Upper lobe of left lung (tissue), 6 donors: ENCODE data around the gene ZBTB11. TPM values are rescaled to one million over a fixed set of nuclear protein-coding genes. Genes with fewer than 3 reads are reported as not detected.
"Not testable (repeated sequence)": the region's sequence is repeated elsewhere in the genome, so short reads cannot be mapped to it uniquely, and the experiment has no call there.

Source experiments
- ATAC-seq, 2 donors: fragments of 200-7000 bp; cut with Tn5 transposase; one replicate each; pipeline ENCODE4 v1.9.1; 2022; ENCODE audit warnings: mild to moderate bottlenecking in 2 of 2, moderate library complexity in 2 of 2; ENCODE audit not compliant: low FRiP score in 2 of 2
- DNase-seq, 2 donors: peaks; one replicate each; pipeline ENCODE4 v3.0.0-alpha.2; 2019 to 2020
- H3K27ac ChIP-seq, 4 donors: fragments of 200-600 bp; sonication (generic); one replicate each; pipeline ENCODE4 v1.5.1; 2016 to 2019
- H3K27me3 ChIP-seq, 4 donors: fragments of 200-600 bp; sonication (generic); one replicate each; pipeline ENCODE4 v1.5.1; 2017 to 2019
- H3K36me3 ChIP-seq, 4 donors: fragments of 200-600 bp; sonication (generic); one replicate each; pipeline ENCODE4 v1.5.1; 2016 to 2019
- H3K4me1 ChIP-seq, 4 donors: fragments of 200-600 bp; sonication (generic); one replicate each; pipeline ENCODE4 v1.5.1; 2018 to 2019
- H3K4me3 ChIP-seq, 4 donors: fragments of 200-600 bp; sonication (generic); one replicate each; pipeline ENCODE4 v1.5.1; 2017 to 2019; ENCODE audit warnings: mild to moderate bottlenecking in 2 of 4, moderate library complexity in 1 of 4
- H3K9me3 ChIP-seq, 4 donors: fragments of 200-600 bp; sonication (generic); one replicate each; pipeline ENCODE4 v1.5.1; 2018 to 2019
- EP300 ChIP-seq, 4 donors: sonication (generic); formaldehyde crosslinking; IDR thresholded peaks; one replicate each; pipeline ENCODE4 v1.5.1; 2017; ENCODE audit warnings: antibody characterized with exemption in 4 of 4, control low read depth in 2 of 4
- POLR2A ChIP-seq, 4 donors: fragments of 450-650 bp; IDR thresholded peaks; one replicate each; pipeline ENCODE4 v1.5.1; 2016 to 2017; ENCODE audit warnings: antibody characterized with exemption in 4 of 4, mild to moderate bottlenecking in 2 of 4
- POLR2AphosphoS5 ChIP-seq, 2 donors: sonication (generic); formaldehyde crosslinking; IDR thresholded peaks; one replicate each; pipeline ENCODE4 v1.5.1; 2017; ENCODE audit warnings: antibody characterized with exemption in 2 of 2
- WGBS, 2 donors: methylation state at CpG; one replicate each; pipeline ENCODE4 v1.1.5; 2017 to 2018; 5-methylcytosine and 5-hydroxymethylcytosine counted together
- total RNA-seq, 6 donors: library from RNA; depleted of rRNA in 4 of 6; stranded (reverse); fragments of >200 nt in 4 of 6; gene quantifications; one replicate each; pipeline versions ENCODE4 v1.1.0 to v1.2.1, GENCODE V29; 2016 to 2021
- TF ChIP-seq, protein P1 (sequence below), 6 experiments: fragments of 450-650 bp in 4 of 6; fragments of 200-600 bp in 2 of 6; sonication (generic) in 2 of 6; IDR thresholded peaks; one replicate each; pipeline ENCODE4 v1.5.1; 2016 to 2019; ENCODE audit warnings: antibody characterized with exemption in 6 of 6
- donor health status: DM: no; HTN: no; CAD: no; lungs with moderate emphysema.
- donor health status: DM: no; HTN: yes; CAD: no; lungs with severe emphysema.

ZBTB11 gene
- total RNA-seq, 6 donors from 2014 or later, result 16.3 to 41.4 (median 19.8) TPM

DNA sequence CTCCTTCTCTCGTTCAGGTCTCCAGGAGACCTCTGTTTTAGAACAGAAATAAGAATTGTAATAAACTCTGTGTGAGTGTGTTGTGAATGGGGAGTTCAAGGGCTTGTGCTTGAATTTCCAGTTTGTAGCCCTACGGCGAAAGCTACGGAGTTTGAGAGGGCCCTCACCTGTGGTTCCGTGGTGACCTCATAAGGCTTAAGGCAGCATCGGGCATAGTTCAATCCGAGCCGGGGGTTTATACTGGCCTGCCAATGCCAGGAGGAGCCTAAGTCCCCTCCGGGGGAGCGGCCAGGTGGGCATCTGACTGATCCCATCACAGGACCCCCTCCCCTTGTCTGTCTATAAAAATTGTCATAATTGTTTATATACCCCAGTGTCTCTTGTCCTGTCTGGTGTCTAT, 43.7 kb downstream of the ZBTB11 start:
- Histone ChIP-seq H3K27ac (no peak overlapping the region), H3K27me3 (no peaks in the 10 kb centered on the region), H3K4me3 (no peak overlapping the region), H3K36me3 (no peaks in the 10 kb centered on the region), H3K9me3 (no peaks in the 10 kb centered on the region), H3K4me1 (no peaks in the 10 kb centered on the region)
- DNase-seq (no peak), ATAC-seq (no peak)
- WGBS, 2 donors, result 77% methylated on average over 10 of the region's 10 CpGs
- TF ChIP-seq, protein P1, sequence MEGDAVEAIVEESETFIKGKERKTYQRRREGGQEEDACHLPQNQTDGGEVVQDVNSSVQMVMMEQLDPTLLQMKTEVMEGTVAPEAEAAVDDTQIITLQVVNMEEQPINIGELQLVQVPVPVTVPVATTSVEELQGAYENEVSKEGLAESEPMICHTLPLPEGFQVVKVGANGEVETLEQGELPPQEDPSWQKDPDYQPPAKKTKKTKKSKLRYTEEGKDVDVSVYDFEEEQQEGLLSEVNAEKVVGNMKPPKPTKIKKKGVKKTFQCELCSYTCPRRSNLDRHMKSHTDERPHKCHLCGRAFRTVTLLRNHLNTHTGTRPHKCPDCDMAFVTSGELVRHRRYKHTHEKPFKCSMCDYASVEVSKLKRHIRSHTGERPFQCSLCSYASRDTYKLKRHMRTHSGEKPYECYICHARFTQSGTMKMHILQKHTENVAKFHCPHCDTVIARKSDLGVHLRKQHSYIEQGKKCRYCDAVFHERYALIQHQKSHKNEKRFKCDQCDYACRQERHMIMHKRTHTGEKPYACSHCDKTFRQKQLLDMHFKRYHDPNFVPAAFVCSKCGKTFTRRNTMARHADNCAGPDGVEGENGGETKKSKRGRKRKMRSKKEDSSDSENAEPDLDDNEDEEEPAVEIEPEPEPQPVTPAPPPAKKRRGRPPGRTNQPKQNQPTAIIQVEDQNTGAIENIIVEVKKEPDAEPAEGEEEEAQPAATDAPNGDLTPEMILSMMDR (IDR thresholded peaks at IDR 0.05), result no peak
- TF ChIP-seq POLR2A (IDR thresholded peaks at IDR 0.05), result no peak
- no peak for TF ChIP-seq EP300 (IDR thresholded peaks at IDR 0.05)
- TF ChIP-seq POLR2AphosphoS5 (IDR thresholded peaks at IDR 0.05), result no peak

DNA sequence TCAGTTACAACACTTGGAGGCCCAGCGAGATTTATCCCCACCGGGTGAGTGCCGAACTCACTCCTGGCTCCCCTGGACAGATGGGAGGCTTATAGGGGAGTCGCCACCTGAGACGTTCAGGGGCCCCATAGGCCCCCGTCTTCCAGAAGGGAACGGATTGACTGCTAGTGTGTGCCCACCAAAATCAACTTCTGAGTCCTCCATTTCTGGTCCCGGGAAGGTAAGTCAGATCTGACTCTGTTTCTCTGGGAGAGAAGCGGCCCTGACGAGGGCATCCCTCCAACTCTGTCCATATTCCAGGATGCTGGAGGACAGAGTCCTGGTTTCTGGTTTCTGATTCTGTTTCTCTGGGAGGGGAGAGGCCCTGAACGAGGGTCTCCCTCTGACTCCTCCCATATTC, 44.3 kb downstream of the ZBTB11 start:
- Histone ChIP-seq H3K9me3 (no peaks in the 10 kb centered on the region), H3K27ac (no peak overlapping the region), H3K27me3 (no peaks in the 10 kb centered on the region), H3K36me3 (no peaks in the 10 kb centered on the region), H3K4me3 (no peak overlapping the region), H3K4me1 (no peaks in the 10 kb centered on the region)
- TF ChIP-seq EP300 (IDR thresholded peaks at IDR 0.05), result no peak
- TF ChIP-seq, protein P1 (IDR thresholded peaks at IDR 0.05), result no peak
- no peak for TF ChIP-seq POLR2AphosphoS5 (IDR thresholded peaks at IDR 0.05)
- no peak for TF ChIP-seq POLR2A (IDR thresholded peaks at IDR 0.05)
- WGBS, 2 donors, result 78 to 90% methylated on average over 11 of the region's 11 CpGs
- DNase-seq, result no peak
- ATAC-seq, result no peak

DNA sequence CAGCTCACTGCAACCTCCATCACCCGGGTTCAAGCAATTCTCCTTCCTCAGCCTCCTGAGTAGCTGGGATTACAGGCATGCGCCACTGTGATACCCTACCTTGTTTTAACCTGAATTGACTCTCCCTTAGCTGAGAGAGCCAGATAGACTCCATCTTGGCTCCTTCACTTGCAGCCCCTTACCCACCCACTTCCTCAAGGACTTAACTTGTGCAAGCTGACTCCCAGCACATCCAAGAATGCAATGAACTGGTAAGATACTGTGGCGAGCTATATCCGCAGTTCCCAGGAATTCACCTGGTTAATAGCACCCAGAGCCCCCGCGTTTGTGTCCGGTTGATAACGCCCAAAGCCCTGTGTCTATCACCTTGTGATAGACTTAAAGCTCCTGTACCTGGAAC, 45.0 kb downstream of the ZBTB11 start:
- H3K27me3 ChIP-seq, ATAC-seq, H3K36me3 ChIP-seq, H3K4me1 ChIP-seq, H3K27ac ChIP-seq, DNase-seq, H3K4me3 ChIP-seq, H3K9me3 ChIP-seq: not testable (repeated sequence)
- WGBS, 2 donors, result 91 to 93% methylated on average over 8 of the region's 8 CpGs

DNA sequence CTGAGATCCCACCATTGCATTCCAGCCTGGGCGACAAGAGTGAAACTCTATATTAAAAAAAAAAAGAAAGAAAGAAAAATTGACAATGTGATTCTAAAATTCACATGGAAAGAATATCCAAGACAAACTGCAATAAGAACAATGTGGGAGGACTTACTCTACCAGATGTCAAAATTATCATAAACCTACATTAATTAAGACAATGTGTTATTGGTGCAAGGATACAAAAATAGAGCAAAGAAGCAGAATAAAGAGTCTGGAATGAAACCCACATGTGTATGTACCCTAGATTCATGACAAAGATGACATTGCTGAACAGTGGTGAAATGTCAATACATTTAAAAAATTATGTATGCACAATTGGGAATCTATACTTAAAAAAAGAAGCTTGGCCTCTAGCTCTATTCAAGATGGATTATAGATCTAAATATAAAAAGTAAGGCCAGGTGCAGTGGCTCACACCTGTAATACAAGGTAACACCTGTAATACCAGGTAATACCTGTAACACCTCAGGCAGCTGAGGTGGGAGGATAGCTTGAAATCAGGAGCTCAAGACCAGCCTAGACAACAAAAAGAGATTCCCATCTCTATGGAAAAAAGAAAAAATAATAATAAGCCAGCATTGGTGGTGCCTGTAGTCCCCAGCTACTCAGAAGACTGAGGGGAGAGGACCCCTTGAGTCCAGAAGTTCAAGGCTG, 45.7 kb downstream of the ZBTB11 start:
- H3K27me3 ChIP-seq, result no peaks in the 10 kb centered on the region
- WGBS, 2 donors, result 88 to 96% methylated on average over 1 of the region's 1 CpG

DNA sequence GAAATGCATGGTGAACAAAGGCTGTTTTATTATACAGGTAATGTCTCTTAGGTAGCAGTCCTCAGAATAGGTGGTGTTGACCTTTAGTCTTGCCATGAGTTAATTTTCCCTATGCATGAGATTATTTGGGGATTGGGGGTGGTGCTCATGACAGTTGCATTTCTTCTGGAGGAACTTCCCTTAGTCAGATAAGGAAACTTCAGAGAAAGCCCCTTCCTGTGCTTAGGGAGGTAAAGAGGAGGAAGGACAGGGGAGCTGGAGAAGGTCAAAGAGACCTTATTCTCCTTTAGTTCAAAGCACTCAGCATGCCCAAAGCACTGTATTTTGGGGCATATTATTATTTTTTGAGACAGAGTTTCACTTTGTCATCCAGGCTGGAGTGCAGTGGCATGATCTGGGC, 47.7 kb downstream of the ZBTB11 start:
- H3K27me3 ChIP-seq, result no peaks in the 10 kb centered on the region

More for the DNA sequence above, 45.7 kb downstream of the ZBTB11 start:
- H3K4me3 ChIP-seq, result no peak overlapping the region
- no peak for ATAC-seq
- DNase-seq, result no peak
- H3K36me3 ChIP-seq, result no peaks in the 10 kb centered on the region
- no peak overlapping the region for H3K27ac ChIP-seq
- H3K9me3 ChIP-seq, result no peaks in the 10 kb centered on the region
- TF ChIP-seq POLR2AphosphoS5 (IDR thresholded peaks at IDR 0.05) (no peak), POLR2A (IDR thresholded peaks at IDR 0.05) (no peak)
- no peaks in the 10 kb centered on the region for H3K4me1 ChIP-seq

More for the DNA sequence above, 47.7 kb downstream of the ZBTB11 start:
- H3K9me3 ChIP-seq, result no peaks in the 10 kb centered on the region
- ATAC-seq, result no peak
- H3K36me3 ChIP-seq, result no peaks in the 10 kb centered on the region
- no peak overlapping the region for H3K4me3 ChIP-seq
- H3K27ac ChIP-seq, result no peak overlapping the region
- DNase-seq, result no peak
- H3K4me1 ChIP-seq, result no peaks in the 10 kb centered on the region
- TF ChIP-seq EP300 (IDR thresholded peaks at IDR 0.05) (no peak), POLR2A (IDR thresholded peaks at IDR 0.05) (no peak), POLR2AphosphoS5 (IDR thresholded peaks at IDR 0.05) (no peak)
- TF ChIP-seq, protein P1 (IDR thresholded peaks at IDR 0.05), result no peak
